HG02759 (cell line): Measurements from ENCODE around the gene SEMA3B.
"Not testable (repeated sequence)": the region's sequence is repeated elsewhere in the genome, so short reads cannot be mapped to it uniquely, and the experiment has no call there.

Experiments used
- ATAC-seq: cut with Tn5 transposase; IDR thresholded peaks from one replicate; pipeline ENCODE4 v1.9.1; 2021; ENCODE audit warnings: mild to moderate bottlenecking, moderate library complexity; ENCODE audit not compliant: unreplicated experiment

Gene SEMA3B

GRCh38 chr3:50237754-50238548 lies 31.0 kb upstream of the SEMA3B start:
- ATAC-seq: peak; percentile 37

GRCh38 chr3:50238549-50239026 lies 30.4 kb upstream of the SEMA3B start:
- ATAC-seq: no peak

GRCh38 chr3:50239649-50240048 lies 29.3 kb upstream of the SEMA3B start:
- ATAC-seq: no peak

GRCh38 chr3:50241163-50241562 lies 27.8 kb upstream of the SEMA3B start:
- ATAC-seq: no peak

- ATAC-seq: no peak
Observed at GRCh38 chr3:50241713-50242380, 27.1 kb upstream of the SEMA3B start.

- ATAC-seq: no peak
Observed at GRCh38 chr3:50242381-50242770, 26.6 kb upstream of the SEMA3B start.

GRCh38 chr3:50242851-50243542 lies 25.9 kb upstream of the SEMA3B start:
- ATAC-seq: no peak

- ATAC-seq: no peak
Observed at GRCh38 chr3:50243543-50243895, 25.4 kb upstream of the SEMA3B start.

GRCh38 chr3:50244813-50245212 lies 24.1 kb upstream of the SEMA3B start:
- not testable (repeated sequence) for ATAC-seq

GRCh38 chr3:50245251-50245745 lies 23.6 kb upstream of the SEMA3B start:
- no peak for ATAC-seq

- ATAC-seq: peak; percentile 76
Observed at GRCh38 chr3:50245831-50246516, 23.0 kb upstream of the SEMA3B start.

GRCh38 chr3:50246517-50246954 lies 22.4 kb upstream of the SEMA3B start:
- peak; percentile 58 for ATAC-seq

- no peak for ATAC-seq
Observed at GRCh38 chr3:50248387-50248786, 20.6 kb upstream of the SEMA3B start.

- ATAC-seq: no peak
Observed at GRCh38 chr3:50249457-50249856, 19.5 kb upstream of the SEMA3B start.

- ATAC-seq: no peak
Observed at GRCh38 chr3:50250514-50250913, 18.4 kb upstream of the SEMA3B start.

GRCh38 chr3:50251220-50251619 lies 17.7 kb upstream of the SEMA3B start:
- ATAC-seq: no peak

GRCh38 chr3:50254577-50255250 lies 14.2 kb upstream of the SEMA3B start:
- no peak for ATAC-seq

GRCh38 chr3:50255251-50255615 lies 13.7 kb upstream of the SEMA3B start:
- ATAC-seq: no peak

GRCh38 chr3:50256978-50257890 lies 11.7 kb upstream of the SEMA3B start:
- no peak for ATAC-seq
